ENCODE measurements around the gene SLFN14. TPM values are rescaled to one million over a fixed set of nuclear protein-coding genes. Genes with fewer than 3 reads are reported as not detected.

Gene SLFN14
- total RNA-seq, 1 experiment from 2014 or later = not detected

GRCh38 chr17:35515027-35515426 is 45.6 kb downstream of the SLFN14 start:
- Histone ChIP-seq H2BK120ac (ENCODE audit: low read depth, low read length, poor library complexity, severe bottlenecking) (no peak overlapping the region), H3K27me3 (ENCODE audit: insufficient read depth, low read length) (no peaks in the 10 kb centered on the region), H3K27ac (ENCODE audit: insufficient read length, low read depth, low read length) (no peak overlapping the region), H4K91ac (ENCODE audit: insufficient read length, low read depth, low read length) (no peak overlapping the region), H4K8ac (replicated peaks; ENCODE audit: insufficient read length, low read depth, low read length) (no peak overlapping the region), H3K23me2 (ENCODE audit: insufficient read length, low read depth, low read length, poor library complexity, severe bottlenecking) (no peaks in the 10 kb centered on the region), H3K18ac (ENCODE audit: insufficient read length, low read depth, low read length) (no peak overlapping the region), H2AFZ (ENCODE audit: low read length) (no peak overlapping the region), H3K9ac (ENCODE audit: extremely low read depth, insufficient read length, low read length) (no peak overlapping the region), H3K56ac (ENCODE audit: insufficient read length, low read depth, low read length) (no peak overlapping the region), H3K4ac (ENCODE audit: low read depth, low read length) (no peak overlapping the region), H3K79me2 (ENCODE audit: insufficient read depth, low read length) (no peaks in the 10 kb centered on the region), H2BK5ac (ENCODE audit: insufficient read length, low read length) (no peak overlapping the region), H3K79me1 (ENCODE audit: insufficient read depth, low read depth, low read length, poor library complexity, severe bottlenecking) (no peaks in the 10 kb centered on the region), H2BK20ac (ENCODE audit: low read depth, low read length, poor library complexity, severe bottlenecking) (no peak overlapping the region), H3K4me2 (ENCODE audit: insufficient read depth, insufficient read length, low read length) (no peak overlapping the region), H3K9me3 (ENCODE audit: control insufficient read depth, low read depth, low read length) (no peaks in the 10 kb centered on the region), H2BK12ac (ENCODE audit: insufficient read length, low read depth, low read length) (no peak overlapping the region), H3K14ac (ENCODE audit: insufficient read depth, low read length) (no peak overlapping the region), H4K20me1 (ENCODE audit: control insufficient read depth, insufficient read depth, insufficient read length) (no peaks in the 10 kb centered on the region), H2AK5ac (ENCODE audit: insufficient read length, low read length) (no peak overlapping the region), H3T11ph (ENCODE audit: low read length) (no peak overlapping the region), H4K5ac (ENCODE audit: insufficient read length, low read depth, low read length) (no peak overlapping the region), H3K23ac (ENCODE audit: insufficient read length, low read depth, low read length) (no peak overlapping the region), H3K4me1 (ENCODE audit: insufficient read depth, low read length) (no peaks in the 10 kb centered on the region), H2BK15ac (ENCODE audit: low read depth, low read length) (no peak overlapping the region)
- H3K36me3 Mint-ChIP-seq (ENCODE audit: insufficient read depth in 1 of 3, low read depth in 3 of 3) = no peaks in the 10 kb centered on the region
- no peak overlapping the region for H3K27ac Mint-ChIP-seq
- no peak overlapping the region for H3K4me3 Mint-ChIP-seq
- peaks cover 0 to 3% of the 10 kb centered on the region in 2 experiments; a peak in 1 of 5 replicates for H3K9me3 Mint-ChIP-seq
- H3K4me1 Mint-ChIP-seq = no peaks in the 10 kb centered on the region
- peaks cover 51% of the 10 kb centered on the region for H3K27me3 Mint-ChIP-seq (ENCODE audit: low read depth)
- no peak for DNase-seq
- WGBS (ENCODE audit: extremely low coverage, insufficient read length, low lambda C conversion rate) = no CpG with 5 or more reads among the region's 21 CpGs
- TF ChIP-seq, protein P1, sequence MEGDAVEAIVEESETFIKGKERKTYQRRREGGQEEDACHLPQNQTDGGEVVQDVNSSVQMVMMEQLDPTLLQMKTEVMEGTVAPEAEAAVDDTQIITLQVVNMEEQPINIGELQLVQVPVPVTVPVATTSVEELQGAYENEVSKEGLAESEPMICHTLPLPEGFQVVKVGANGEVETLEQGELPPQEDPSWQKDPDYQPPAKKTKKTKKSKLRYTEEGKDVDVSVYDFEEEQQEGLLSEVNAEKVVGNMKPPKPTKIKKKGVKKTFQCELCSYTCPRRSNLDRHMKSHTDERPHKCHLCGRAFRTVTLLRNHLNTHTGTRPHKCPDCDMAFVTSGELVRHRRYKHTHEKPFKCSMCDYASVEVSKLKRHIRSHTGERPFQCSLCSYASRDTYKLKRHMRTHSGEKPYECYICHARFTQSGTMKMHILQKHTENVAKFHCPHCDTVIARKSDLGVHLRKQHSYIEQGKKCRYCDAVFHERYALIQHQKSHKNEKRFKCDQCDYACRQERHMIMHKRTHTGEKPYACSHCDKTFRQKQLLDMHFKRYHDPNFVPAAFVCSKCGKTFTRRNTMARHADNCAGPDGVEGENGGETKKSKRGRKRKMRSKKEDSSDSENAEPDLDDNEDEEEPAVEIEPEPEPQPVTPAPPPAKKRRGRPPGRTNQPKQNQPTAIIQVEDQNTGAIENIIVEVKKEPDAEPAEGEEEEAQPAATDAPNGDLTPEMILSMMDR (conservative IDR thresholded peaks at IDR 0.05) = no peak

Data from H9 (cell line).